Upper lobe of right lung (tissue), 1 donor: ENCODE measurements around the gene CKLF. TPM values are rescaled to one million over a fixed set of nuclear protein-coding genes. Genes with fewer than 3 reads are reported as not detected.

Source experiments
- ATAC-seq: fragments of 200-7000 bp; cut with Tn5 transposase; one replicate; pipeline ENCODE4 v1.9.1; 2020; ENCODE audit warnings: mild to moderate bottlenecking, moderate library complexity
- DNase-seq: peaks from one replicate; pipeline ENCODE4 v3.0.0-alpha.2; 2020
- H3K27ac ChIP-seq: fragments of 200-600 bp; one replicate; pipeline ENCODE4 v1.8.0; 2022
- H3K27me3 ChIP-seq: fragments of 200-600 bp; one replicate; pipeline ENCODE4 v1.8.0; 2022; ENCODE audit warnings: mild to moderate bottlenecking
- H3K36me3 ChIP-seq: fragments of 200-600 bp; one replicate; pipeline ENCODE4 v1.8.0; 2022
- H3K4me1 ChIP-seq: fragments of 200-600 bp; one replicate; pipeline ENCODE4 v1.8.0; 2022
- H3K4me3 ChIP-seq: fragments of 200-600 bp; one replicate; pipeline ENCODE4 v1.8.0; 2022; ENCODE audit warnings: mild to moderate bottlenecking
- H3K9me3 ChIP-seq: fragments of 200-600 bp; one replicate; pipeline ENCODE4 v1.8.0; 2022
- CTCF ChIP-seq: fragments of 200-600 bp; IDR thresholded peaks from one replicate; pipeline ENCODE4 v1.8.0; 2022; ENCODE audit warnings: antibody characterized with exemption
- intact Hi-C: fragments of 100-400 bp; cut with DNase I; formaldehyde crosslinking; loops from one replicate; pipeline ENCODE4 v1.11.0; 2022
- total RNA-seq: library from RNA; stranded (reverse); fragmentation: NEBNext Ultra II Directional; extraction: Animal tissue kit (Norgen Biotek cat#: 25700); gene quantifications from one replicate; pipeline ENCODE4 v1.2.1, GENCODE V29; 2021
- donor health status: DM: no; HTN: yes; CAD: no; lungs with severe emphysema.

Gene CKLF
- total RNA-seq, 1 donor from 2014 or later = 57.6 TPM

DNA sequence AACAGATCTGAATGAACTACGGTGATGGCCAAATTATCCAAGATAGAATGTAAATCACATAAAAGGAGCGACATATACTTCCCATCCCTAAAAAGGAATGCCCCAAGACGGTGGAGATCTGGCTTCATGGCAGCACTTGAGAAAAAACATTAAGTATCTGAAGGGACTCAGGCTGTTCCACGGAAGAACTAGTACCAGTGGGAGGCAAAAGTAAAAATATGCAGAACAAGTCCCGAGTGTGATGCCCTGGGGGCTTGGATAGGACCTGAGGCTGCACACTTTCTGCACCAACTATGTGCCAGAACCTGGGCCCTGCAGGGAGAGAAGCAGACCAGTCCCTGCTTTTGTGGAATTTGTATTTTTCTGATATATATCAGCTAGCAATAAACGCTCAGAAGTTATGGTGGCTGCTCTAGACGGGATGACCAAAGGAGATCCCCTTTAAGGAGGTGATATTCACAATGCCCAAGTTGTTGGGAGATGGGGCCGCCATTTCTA lies 539 bp upstream of the CKLF start:
- no peaks in the 10 kb centered on the region for H3K9me3 ChIP-seq
- DNase-seq = no peak
- no peak for TF ChIP-seq CTCF
- no peaks in the 10 kb centered on the region for H3K27me3 ChIP-seq
- H3K27ac ChIP-seq = peak overlapping the region; percentile 97
- ATAC-seq = no peak
- H3K4me1 ChIP-seq = peaks cover 50% of the 10 kb centered on the region
- H3K4me3 ChIP-seq = peak overlapping the region; percentile 72
- intact Hi-C loops = no loop called here
- no peaks in the 10 kb centered on the region for H3K36me3 ChIP-seq

GRCh38 chr16:66553223-66553622 lies 847 bp downstream of the CKLF start:
- ATAC-seq = no peak
- peak overlapping the region; percentile 97 for H3K27ac ChIP-seq

DNA sequence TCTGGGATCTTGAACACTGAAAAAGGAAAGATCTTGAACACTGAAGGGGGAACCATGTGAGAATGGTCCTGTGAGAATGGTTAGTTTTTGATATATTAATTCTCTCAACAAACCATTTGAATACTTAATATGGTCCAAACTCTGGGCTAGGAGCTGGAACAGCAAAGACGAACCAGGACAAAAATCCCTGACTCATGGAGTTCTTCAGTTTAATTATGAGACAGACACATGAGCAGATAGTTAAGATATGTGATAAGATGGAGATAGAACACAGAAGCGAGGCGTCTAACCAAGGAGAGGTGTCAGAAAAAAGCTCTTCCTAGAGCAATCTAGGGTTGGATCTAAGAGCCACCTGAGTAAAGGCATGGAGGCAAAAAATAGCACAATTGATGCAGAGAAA lies 1.6 kb downstream of the CKLF start:
- Histone ChIP-seq H3K36me3 (peaks cover 18% of the 10 kb centered on the region), H3K27me3 (no peaks in the 10 kb centered on the region), H3K4me1 (peaks cover 40% of the 10 kb centered on the region), H3K27ac (peak overlapping the region; percentile 97), H3K4me3 (peak overlapping the region; percentile 72), H3K9me3 (no peaks in the 10 kb centered on the region)
- DNase-seq (no peak), ATAC-seq (no peak)
- intact Hi-C loops = no loop called here
- TF ChIP-seq CTCF = no peak

More at GRCh38 chr16:66553223-66553622, 847 bp downstream of the CKLF start:
- Histone ChIP-seq H3K9me3 (no peaks in the 10 kb centered on the region), H3K36me3 (peaks cover 12% of the 10 kb centered on the region), H3K27me3 (no peaks in the 10 kb centered on the region), H3K4me3 (peak overlapping the region; percentile 72), H3K4me1 (peaks cover 48% of the 10 kb centered on the region)
- intact Hi-C loops = no loop called here
- TF ChIP-seq CTCF = no peak
- no peak for DNase-seq

- Histone ChIP-seq H3K36me3 (peaks cover 23% of the 10 kb centered on the region), H3K27ac (peak overlapping the region; percentile 2), H3K4me3 (peak overlapping the region; percentile 72), H3K27me3 (no peaks in the 10 kb centered on the region), H3K9me3 (no peaks in the 10 kb centered on the region), H3K4me1 (peaks cover 38% of the 10 kb centered on the region)
- no peak for TF ChIP-seq CTCF
- intact Hi-C loops = no loop called here
- DNase-seq = no peak
- no peak for ATAC-seq
Observed at GRCh38 chr16:66554495-66554894, 2.1 kb downstream of the CKLF start.

DNA sequence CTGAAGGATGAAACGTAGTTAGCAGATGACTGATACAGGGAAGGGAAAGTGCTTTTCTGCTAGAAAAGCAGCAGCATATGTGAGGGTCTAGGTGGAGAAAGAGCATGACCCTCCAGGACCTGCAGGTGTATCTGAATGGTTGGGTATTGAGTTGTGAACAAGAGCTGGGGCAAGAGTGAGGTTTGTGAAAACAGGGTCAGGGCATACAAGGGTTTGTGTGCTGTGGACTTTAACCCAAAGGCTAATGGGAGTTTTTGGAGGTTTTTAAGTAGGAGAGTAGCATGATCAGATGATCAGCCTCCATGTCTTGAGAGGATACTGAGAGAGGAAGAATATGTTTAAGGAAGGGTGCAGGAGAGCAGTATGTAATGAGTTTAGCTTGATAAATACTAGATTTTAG lies 7.7 kb downstream of the CKLF start:
- TF ChIP-seq CTCF = no peak
- ATAC-seq = no peak
- intact Hi-C loops = no loop called here
- no peak for DNase-seq
- Histone ChIP-seq H3K9me3 (no peaks in the 10 kb centered on the region), H3K4me1 (peaks cover 8% of the 10 kb centered on the region), H3K27ac (no peak overlapping the region), H3K4me3 (no peak overlapping the region), H3K36me3 (peaks cover 43% of the 10 kb centered on the region), H3K27me3 (no peaks in the 10 kb centered on the region)
